NCI-H2171 treated with DMSO at 0.1 percent for 48 hours (cell line): Measurements from ENCODE around the gene METTL16.

Experiments
- DNase-seq: peaks from one replicate; lab custom pipeline; 2025; lab: John Stamatoyannopoulos, UW

The METTL16 gene

GRCh38 chr17:2395258-2396181 lies 116.2 kb downstream of the METTL16 start:
- DNase-seq, result no peak

DNA sequence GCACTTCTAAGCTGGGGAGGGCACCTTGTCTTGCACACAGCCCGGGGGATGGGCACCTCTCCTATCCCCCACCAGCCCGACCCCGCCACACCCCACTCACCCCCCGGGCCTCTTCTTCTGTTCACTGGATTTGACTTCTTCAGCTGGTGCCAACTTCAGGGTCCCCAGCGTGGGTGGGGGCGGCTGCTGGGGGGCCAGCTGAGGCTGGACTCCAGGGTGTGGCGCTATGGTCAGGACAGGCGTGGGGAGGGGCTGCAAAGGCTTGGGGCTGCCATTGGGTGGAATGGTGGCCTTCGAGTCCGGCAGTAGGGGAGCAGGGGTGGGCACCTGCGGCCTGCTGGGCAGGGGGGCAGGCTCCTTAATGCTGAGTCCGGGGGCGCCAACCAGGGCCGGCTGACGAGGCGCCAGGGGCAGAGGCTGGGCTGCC lies 116.9 kb downstream of the METTL16 start:
- DNase-seq, result no peak

GRCh38 chr17:2393954-2394749 lies 117.5 kb downstream of the METTL16 start:
- no peak for DNase-seq

DNA sequence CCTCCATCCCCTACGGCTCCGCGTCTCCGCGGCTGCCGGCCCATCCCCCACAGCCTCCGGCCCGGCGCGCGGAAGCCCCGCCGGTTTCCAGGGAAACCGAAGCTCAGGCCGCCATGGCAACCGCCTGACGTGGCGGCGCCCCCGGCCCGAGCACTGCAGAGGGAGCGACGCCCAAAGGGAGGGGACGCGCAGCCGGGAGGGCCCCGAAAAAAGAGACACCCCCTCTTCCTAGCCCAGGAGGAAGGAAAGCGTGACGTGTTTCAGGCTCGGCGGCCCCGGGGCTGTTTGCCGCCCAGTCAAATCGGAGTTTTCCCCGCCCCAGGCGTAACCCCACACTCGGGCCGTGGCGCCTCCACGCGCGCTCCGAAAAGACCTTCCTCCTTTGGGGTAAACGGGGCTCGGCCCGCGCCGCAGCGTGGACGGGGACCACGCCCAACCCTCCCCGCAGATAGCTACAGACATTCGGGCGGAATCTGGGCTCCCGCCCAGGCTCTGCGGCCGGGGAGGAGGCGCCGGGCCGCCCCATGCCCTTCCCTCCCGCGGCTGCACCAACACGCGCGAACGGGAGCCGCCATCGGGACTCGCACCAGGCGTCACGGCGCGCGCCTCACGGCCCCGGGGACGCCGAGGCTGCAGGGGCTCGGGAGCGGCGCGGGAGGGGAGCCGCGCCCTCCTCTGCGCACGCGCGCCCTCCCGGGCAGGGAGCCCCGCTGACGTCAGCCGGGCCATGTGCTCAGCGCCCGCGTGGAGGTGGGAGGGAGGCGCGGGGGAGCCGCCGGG lies 118.3 kb downstream of the METTL16 start:
- DNase-seq, result peak; percentile 84

DNA sequence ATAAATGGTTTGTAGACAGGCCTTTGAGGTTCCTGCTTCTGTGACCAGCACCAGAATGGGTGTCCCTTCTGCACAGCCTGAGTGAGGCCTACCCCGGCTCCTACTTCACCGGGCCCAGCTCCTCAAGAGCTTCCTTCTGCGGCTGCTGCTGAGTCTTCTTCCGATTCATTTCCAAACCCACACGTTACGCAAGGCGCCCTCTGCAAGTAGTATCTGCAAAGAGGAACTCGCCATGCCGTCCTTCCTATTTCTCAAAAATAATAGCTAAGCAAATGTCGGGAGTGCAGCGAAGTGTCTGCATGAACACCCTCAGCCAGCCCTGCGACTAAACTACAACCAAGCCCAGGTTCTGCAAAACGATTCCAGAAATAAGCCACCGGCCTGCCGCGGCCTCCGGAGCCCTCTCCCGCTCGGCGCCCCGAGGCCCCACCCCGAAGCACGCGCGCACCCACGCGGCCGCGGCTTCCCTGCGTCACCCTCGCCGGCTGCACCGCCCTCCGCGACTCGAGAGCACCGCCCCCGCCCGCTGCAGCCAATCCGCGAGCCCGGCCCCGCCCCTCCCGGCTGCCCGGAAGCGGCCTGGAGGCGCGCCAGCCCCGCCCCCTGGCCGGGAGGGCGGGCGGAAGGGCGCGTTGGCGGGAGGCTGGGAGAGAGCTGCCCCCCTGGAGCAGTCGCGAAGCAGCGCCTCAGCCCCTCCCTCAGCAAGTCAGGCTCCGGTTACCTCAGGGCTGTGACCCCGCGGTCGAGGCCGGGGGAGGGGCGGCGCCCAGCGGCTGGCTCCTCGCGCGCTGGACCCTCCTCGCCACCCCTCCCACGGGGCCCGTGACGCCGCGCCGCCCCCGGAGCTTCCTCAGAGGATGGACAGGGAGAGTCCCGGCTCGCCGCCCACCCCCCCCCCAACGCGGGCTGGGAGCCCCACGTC lies 119.2 kb downstream of the METTL16 start:
- peak; percentile 92 for DNase-seq

DNA sequence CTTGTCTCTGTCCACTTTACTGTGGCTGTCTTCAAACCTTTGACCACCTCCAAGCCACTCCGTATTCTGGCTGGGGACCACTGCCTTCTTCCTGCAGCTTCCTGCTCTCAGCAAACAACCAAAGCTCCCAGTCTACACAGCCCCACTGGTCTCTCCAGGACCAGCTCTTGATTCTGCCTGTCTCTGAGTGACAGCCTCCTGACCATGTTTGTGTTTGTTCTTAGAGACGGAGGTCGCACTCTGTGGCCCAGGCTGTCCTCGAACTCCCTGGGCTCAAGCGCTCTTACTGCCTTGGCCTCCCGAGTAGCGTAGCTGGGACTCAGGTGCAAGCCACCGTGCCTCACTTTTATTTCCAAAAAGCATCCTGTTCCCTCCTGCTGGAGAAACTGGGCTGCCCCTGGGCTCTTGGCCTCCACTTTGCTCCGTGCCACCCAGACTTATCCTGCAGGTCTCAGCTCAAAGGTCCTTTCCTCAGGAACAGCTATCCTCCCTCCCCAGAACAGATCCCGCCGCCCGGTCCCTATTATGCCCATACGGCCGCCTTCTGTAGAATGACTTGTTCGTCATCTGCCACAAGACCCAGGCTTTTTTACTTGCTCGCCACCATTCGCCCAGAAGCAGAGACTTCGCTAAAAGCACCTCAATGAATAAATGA lies 120.0 kb downstream of the METTL16 start:
- no peak for DNase-seq

DNA sequence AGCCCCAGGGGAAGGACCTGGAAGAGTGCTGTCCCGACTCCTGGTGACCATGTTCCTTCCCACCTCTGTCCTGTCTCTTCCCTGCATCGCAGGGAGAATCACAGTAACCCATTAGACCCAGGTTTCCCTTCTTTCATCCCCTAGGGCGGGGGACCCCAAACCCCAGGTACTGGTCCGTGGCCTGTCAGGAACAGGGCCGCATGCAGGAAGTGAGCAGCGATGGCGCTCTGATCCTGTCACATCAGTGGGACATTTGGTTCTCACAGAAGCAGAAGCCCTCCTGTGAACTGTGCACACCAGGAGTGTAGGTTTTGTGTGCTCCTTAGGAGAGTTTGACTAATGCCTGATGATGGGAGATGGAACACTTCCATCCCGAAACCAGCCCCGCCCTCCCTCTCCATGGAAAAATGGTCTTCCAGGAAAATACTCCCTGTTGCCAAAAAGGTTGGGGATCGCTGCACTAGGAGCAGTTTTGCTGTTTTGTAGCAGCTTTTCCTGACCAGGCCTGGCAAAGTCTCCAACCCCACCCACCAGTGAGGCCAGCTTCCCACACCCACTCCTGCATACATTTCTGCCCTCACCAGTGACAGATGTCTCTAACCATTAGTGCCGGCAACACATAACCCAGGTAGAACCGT lies 121.4 kb downstream of the METTL16 start:
- no peak for DNase-seq

GRCh38 chr17:2388683-2389055 lies 123.0 kb downstream of the METTL16 start:
- DNase-seq, result no peak

DNA sequence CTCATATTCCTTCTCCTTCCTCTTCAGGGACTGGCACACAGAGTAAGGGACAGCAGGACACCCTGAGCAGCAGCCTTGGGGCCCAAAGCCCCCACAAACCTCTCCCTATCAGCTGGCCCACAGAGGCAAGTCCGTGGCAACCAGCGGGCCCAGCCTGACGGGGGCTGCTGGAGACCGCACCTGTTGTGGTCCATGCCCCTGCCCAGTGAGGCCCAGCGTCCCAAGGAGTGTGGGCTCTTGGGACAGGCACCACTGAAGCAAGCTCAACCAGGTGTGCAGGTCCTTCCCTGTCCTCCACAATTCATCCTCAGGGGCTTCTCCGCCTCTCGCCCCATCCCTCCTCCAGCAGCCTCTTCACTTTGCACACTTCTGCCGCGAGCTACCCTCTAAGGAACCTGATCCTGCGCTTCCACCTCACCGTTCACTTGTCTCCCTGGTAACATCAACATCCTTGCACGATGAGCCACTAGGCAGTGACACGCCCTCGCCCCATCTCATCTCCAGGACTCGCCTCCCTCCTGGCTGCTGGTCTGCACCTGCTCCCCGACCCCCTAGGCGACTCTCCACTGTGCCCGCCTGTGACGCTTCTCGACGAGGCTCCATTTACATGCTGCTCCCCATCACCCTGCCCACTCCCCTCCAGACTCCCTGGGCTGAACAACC lies 123.5 kb downstream of the METTL16 start:
- DNase-seq, result peak; percentile 90

- DNase-seq, result no peak
These were observed 124.3 kb downstream of the METTL16 start for GRCh38 chr17:2387086-2388019.

DNA sequence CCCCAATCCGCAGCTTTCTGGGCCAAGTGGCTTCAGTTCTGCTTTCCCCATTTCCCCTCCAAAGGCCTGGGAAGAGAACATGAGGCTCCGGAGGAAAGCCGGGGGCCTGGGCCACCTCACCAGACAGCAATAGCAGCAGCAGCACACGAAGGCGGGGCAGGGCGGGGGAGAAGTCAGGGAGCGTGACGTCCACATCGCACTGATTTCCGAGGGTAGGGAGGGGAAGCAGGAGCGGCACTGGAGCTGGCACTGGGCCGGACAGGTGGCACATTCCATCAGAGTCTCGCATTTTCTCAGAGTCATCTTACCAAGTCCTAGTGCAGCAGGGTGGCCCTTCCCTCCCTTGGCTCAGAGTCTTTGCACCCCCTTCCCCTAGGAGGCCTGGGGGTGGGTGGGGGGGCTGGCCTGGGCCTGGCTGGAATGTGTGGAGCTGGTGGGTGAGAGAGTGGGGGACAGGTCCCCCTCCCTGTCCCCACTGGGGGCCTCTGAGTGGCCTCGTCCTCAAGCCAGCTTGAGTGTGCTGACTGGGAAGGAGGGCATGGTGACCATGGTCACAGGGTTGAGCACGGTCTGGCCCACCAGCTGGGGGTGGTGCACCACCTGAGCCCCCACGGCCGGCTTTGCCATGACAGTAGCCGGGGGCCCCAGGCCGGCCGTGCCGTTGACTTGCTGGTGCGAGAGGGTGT lies 125.1 kb downstream of the METTL16 start:
- no peak for DNase-seq

DNA sequence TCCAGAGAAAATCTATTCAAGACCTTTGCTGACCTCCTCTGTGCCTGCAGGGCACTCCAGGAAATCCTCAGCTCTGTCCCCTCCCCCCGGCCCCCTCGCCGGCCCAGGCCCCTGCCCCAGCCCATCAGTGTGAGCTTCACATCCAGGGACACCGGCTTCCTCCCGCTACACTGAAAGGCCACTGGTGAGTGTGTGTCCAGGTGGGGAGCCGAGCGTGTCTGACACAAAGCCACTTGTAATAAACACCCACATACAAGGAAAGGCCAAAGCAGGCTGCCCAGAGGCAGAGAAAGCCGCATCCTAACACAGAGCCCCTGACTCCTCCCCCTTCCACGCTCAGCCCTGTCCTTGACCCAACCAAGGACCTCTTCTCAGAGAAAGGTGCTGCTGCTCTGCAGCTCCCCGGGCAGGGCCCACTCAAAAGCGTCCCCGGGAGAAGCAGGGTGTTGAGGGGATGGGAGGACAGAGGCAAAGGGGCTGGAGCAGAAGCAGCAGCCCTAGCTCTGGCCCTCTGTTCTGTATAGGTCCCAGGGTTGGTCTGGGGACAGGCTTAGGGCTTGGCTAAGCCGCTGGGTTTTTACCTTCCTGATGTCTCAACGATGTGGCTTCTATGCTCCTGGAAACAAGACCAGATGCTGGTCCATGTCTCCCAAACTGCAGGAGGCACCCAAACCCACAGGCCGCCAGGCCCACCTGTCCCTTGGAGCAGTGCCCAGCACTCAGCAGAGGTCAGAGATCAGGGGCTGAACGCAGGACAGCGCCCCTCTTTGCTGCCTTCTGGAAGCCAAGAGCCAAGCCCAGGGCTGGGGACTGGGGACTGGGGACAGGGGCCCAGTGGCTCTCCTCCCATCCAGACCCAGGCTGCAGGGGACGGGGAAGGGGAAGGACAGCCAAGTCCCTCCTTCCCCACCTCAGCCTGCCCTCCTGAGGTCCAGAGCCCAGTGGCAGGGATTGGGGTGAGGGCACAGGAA lies 126.2 kb downstream of the METTL16 start:
- no peak for DNase-seq

DNA sequence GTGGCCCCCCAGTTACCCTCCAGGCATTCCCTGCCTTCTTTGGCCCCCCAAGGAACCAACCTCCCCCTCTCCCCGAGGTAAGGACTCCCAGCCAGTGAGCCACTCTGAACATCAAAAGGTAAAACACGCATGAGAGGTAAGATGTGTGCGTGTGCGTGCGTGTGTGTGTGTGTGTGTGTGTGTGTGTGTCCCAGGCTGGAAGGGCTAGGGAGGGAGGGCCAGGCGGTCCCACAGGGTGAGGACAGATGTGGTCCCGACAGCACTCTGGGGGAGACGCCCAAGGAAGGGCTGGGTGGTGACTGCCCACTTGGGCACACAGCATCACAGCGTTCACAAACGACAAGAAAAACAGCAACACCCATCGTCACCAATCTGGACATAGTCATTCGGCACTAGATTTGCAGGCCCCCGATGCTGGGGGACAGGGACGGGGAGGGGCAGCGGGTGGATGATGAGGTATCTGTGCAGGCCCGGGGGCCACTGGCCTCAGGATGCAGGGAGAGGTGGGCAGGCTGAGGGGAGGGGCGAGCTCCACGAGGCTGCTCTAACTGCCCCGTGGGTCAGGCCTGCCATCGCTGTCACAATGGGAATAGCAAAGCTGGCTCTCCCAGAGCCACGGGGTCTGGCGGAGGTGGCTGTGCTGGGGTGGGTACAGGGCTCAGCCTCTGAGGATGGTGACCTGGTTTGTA lies 127.1 kb downstream of the METTL16 start:
- no peak for DNase-seq

DNA sequence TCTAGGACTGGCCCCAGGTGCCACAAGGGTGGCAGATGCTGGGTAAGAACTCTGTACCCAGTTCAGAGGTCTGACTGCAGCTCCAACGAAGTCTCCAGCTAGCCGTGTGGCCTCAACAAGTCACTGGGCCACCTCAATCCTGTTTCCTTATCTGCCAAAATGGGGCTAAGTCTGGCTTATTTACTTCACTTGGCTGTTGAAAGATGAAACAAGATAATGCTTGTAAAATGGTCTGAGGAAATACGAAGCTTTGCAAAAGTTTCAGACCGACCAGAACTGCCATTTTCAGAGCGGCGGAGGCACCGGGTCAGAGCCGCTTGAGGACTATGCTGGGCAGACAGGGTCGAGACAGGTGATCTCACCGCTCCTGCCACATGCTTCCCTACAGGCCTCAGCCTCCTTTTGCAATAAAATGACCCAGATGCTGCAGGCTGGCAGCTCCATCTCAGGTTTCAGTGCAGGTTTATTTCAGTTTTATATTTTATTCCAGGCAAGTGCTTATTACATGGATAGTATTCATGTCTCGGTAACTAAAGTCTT lies 128.0 kb downstream of the METTL16 start:
- DNase-seq, result peak; percentile 83

GRCh38 chr17:2380950-2381649 lies 130.6 kb downstream of the METTL16 start:
- DNase-seq, result no peak
